ENCODE data around the gene TIMD4.
A peak's percentile ranks its signal among the peaks of the same experiment; 100 is the strongest.
"Not testable (repeated sequence)": the region's sequence is repeated elsewhere in the genome, so short reads cannot be mapped to it uniquely, and the experiment has no call there.

Gene TIMD4

GRCh38 chr5:156963125-156963524 lies at the start of gene TIMD4:
Gene TIMD4 (minus strand): TSS chr5:156963226. CDS start chr5:156963198, 28 bp downstream.
- DNase-seq (ENCODE audit: low read depth in 2 of 2): no peak

GRCh38 chr5:157006262-157006661 lies 43.2 kb upstream of the TIMD4 start:
- DNase-seq (ENCODE audit: low read depth in 2 of 2): no peak

- DNase-seq (ENCODE audit: low read depth in 2 of 2): no peak
These were observed 42.0 kb upstream of the TIMD4 start for GRCh38 chr5:157004893-157005551.

- no peak for DNase-seq (ENCODE audit: low read depth in 2 of 2)
These were observed 28.7 kb upstream of the TIMD4 start for GRCh38 chr5:156991714-156992113.

GRCh38 chr5:156984064-156984463 lies 21.0 kb upstream of the TIMD4 start:
- no peak for DNase-seq (ENCODE audit: low read depth in 2 of 2)

- DNase-seq (ENCODE audit: low read depth in 2 of 2): no peak
These were observed 18.5 kb upstream of the TIMD4 start for GRCh38 chr5:156981481-156981880.

GRCh38 chr5:156974328-156974727 lies 11.3 kb upstream of the TIMD4 start:
- DNase-seq (ENCODE audit: low read depth in 2 of 2): no peak

GRCh38 chr5:156971848-156972525 lies 9.0 kb upstream of the TIMD4 start:
- DNase-seq (ENCODE audit: low read depth in 2 of 2): no peak

- no peak for DNase-seq (ENCODE audit: low read depth in 2 of 2)
These were observed 8.4 kb upstream of the TIMD4 start for GRCh38 chr5:156971415-156971814.

GRCh38 chr5:156967386-156967785 lies 4.4 kb upstream of the TIMD4 start:
- not testable (repeated sequence) for DNase-seq (ENCODE audit: low read depth in 2 of 2)

- DNase-seq (ENCODE audit: low read depth in 2 of 2): no peak
These were observed 6.7 kb downstream of the TIMD4 start for GRCh38 chr5:156956321-156956720.

- DNase-seq (ENCODE audit: low read depth in 2 of 2): no peak
These were observed 11.7 kb downstream of the TIMD4 start for GRCh38 chr5:156951359-156951758.

- no peak for DNase-seq (ENCODE audit: low read depth in 2 of 2)
These were observed 12.3 kb downstream of the TIMD4 start for GRCh38 chr5:156950716-156951115.

GRCh38 chr5:156949424-156949823 lies 13.6 kb downstream of the TIMD4 start:
- no peak for DNase-seq (ENCODE audit: low read depth in 2 of 2)

- no peak for DNase-seq (ENCODE audit: low read depth in 2 of 2)
These were observed 15.1 kb downstream of the TIMD4 start for GRCh38 chr5:156947925-156948324.

GRCh38 chr5:156942064-156942463 lies 21.0 kb downstream of the TIMD4 start:
- no peak for DNase-seq (ENCODE audit: low read depth in 2 of 2)

GRCh38 chr5:156940462-156940861 lies 22.6 kb downstream of the TIMD4 start:
- DNase-seq (ENCODE audit: low read depth in 2 of 2): not testable (repeated sequence)

GRCh38 chr5:156936972-156937371 lies 26.1 kb downstream of the TIMD4 start:
- no peak for DNase-seq (ENCODE audit: low read depth in 2 of 2)

GRCh38 chr5:156934450-156935211 lies 28.4 kb downstream of the TIMD4 start:
- peak; percentile 16 to 26 for DNase-seq (ENCODE audit: low read depth in 2 of 2)

GRCh38 chr5:156929366-156929948 lies 33.6 kb downstream of the TIMD4 start:
- no peak for DNase-seq (ENCODE audit: low read depth in 2 of 2)

GRCh38 chr5:156927545-156927944 lies 35.5 kb downstream of the TIMD4 start:
- DNase-seq (ENCODE audit: low read depth in 2 of 2): no peak

GRCh38 chr5:156925767-156926166 lies 37.3 kb downstream of the TIMD4 start:
- DNase-seq (ENCODE audit: low read depth in 2 of 2): not testable (repeated sequence)

Measured in stimulated activated CD8-positive, alpha-beta memory T cell treated with anti-CD3 and anti-CD28 coated beads, Interleukin-2, amount 100 ng/mL, for 1 hour (primary cell).